CD14-positive monocyte (primary cell): ENCODE data around the gene SLC35F3. TPM values are rescaled to one million over a fixed set of nuclear protein-coding genes. Genes with fewer than 3 reads are reported as not detected.

Source experiments
- DNase-seq, 3 donors: peaks; one replicate each; pipeline ENCODE4 v3.0.0-alpha.2; 2011 to 2022
- H2AFZ ChIP-seq: 2 replicates; pipeline ENCODE4 v1.6.0; 2012; ENCODE audit warnings: mild to moderate bottlenecking, low read depth, low read length, inconsistent platforms; ENCODE audit not compliant: insufficient read depth, poor library complexity, severe bottlenecking
- H3K27ac ChIP-seq, 2 donors: 1 replicate in 1 of 2; 2 replicates in 1 of 2; pipeline ENCODE4 v1.5.1; 2012 to 2013; ENCODE audit warnings: low read length in 2 of 2, control low read depth in 1 of 2, inconsistent platforms in 1 of 2, low read depth in 1 of 2, mild to moderate bottlenecking in 1 of 2
- H3K27me3 ChIP-seq, 2 donors: one replicate each; pipeline versions ENCODE4 v1.6.0 to v1.6.1; 2011 to 2013; ENCODE audit warnings: low read length in 2 of 2; ENCODE audit not compliant: control insufficient read depth in 2 of 2, insufficient read depth in 2 of 2
- H3K36me3 ChIP-seq, 2 donors: replicated peaks in 1 of 2; 1 replicate in 1 of 2; 2 replicates in 1 of 2; pipeline versions ENCODE4 v1.5.1 to v1.6.1; 2012 to 2013; ENCODE audit warnings: low read length in 2 of 2, control low read depth in 1 of 2, inconsistent platforms in 1 of 2, mild to moderate bottlenecking in 1 of 2; ENCODE audit not compliant: insufficient read depth in 2 of 2, control insufficient read depth in 1 of 2
- H3K4me1 ChIP-seq, 2 donors: 1 replicate in 1 of 2; 2 replicates in 1 of 2; pipeline versions ENCODE4 v1.5.1 to v1.6.1; 2012 to 2013; ENCODE audit warnings: low read length in 2 of 2, control low read depth in 1 of 2, inconsistent platforms in 1 of 2, mild to moderate bottlenecking in 1 of 2, moderate library complexity in 1 of 2; ENCODE audit not compliant: insufficient read depth in 2 of 2, control insufficient read depth in 1 of 2
- H3K4me2 ChIP-seq: replicated peaks from 2 replicates; pipeline ENCODE3; 2012; ENCODE audit warnings: low read length, moderate library complexity, mild to moderate bottlenecking; ENCODE audit not compliant: poor library complexity, severe bottlenecking; ENCODE audit errors: extremely low read depth
- H3K4me3 ChIP-seq, 3 experiments: fragments of 200-600 bp in 1 of 3; sonication (generic) in 1 of 3; replicated peaks in 1 of 3; 1 replicate in 2 of 3; 2 replicates in 1 of 3; pipeline ENCODE4 v1.5.1; 2011 to 2013; ENCODE audit warnings: low read length in 3 of 3, mild to moderate bottlenecking in 3 of 3, control low read depth in 2 of 3, low read depth in 2 of 3, inconsistent platforms in 1 of 3, moderate library complexity in 1 of 3
- H3K79me2 ChIP-seq: 2 replicates; pipeline ENCODE4 v1.6.0; 2012; ENCODE audit warnings: mild to moderate bottlenecking, control low read depth, inconsistent platforms, low read length, moderate library complexity; ENCODE audit not compliant: insufficient read depth
- H3K9ac ChIP-seq: 2 replicates; pipeline ENCODE4 v1.6.0; 2017; ENCODE audit warnings: low read length, mild to moderate bottlenecking; ENCODE audit not compliant: insufficient read depth, poor library complexity, severe bottlenecking
- H3K9me3 ChIP-seq, 2 donors: replicated peaks in 1 of 2; 1 replicate in 1 of 2; 2 replicates in 1 of 2; pipeline versions ENCODE4 v1.5.1 to v1.6.1; 2012 to 2013; ENCODE audit warnings: low read length in 2 of 2, control low read depth in 1 of 2; ENCODE audit not compliant: control insufficient read depth in 1 of 2, insufficient read depth in 1 of 2
- H4K20me1 ChIP-seq: 2 replicates; pipeline ENCODE4 v1.6.0; 2012; ENCODE audit warnings: mild to moderate bottlenecking, low read length, control low read depth, moderate library complexity; ENCODE audit not compliant: insufficient read depth
- H3K27ac Mint-ChIP-seq, 7 donors: one replicate each; pipeline ENCODE4 v1.8.0; 2020; ENCODE audit warnings: mild to moderate bottlenecking in 7 of 7, mixed read lengths in 7 of 7, moderate library complexity in 6 of 7, inconsistent platforms in 2 of 7
- H3K27me3 Mint-ChIP-seq, 3 donors: one replicate each; pipeline ENCODE4 v1.8.0; 2021 to 2022; ENCODE audit warnings: low read depth in 3 of 3, mild to moderate bottlenecking in 3 of 3, mixed read lengths in 3 of 3, moderate library complexity in 3 of 3, inconsistent platforms in 1 of 3
- H3K36me3 Mint-ChIP-seq, 2 donors: one replicate each; pipeline ENCODE4 v1.8.0; 2020; ENCODE audit warnings: mixed read lengths in 2 of 2, inconsistent platforms in 1 of 2, mild to moderate bottlenecking in 1 of 2
- H3K4me1 Mint-ChIP-seq: one replicate; pipeline ENCODE4 v1.8.0; 2020; ENCODE audit warnings: mild to moderate bottlenecking, mixed read lengths
- H3K4me3 Mint-ChIP-seq, 2 donors: one replicate each; pipeline ENCODE4 v1.8.0; 2020; ENCODE audit warnings: mild to moderate bottlenecking in 2 of 2, mixed read lengths in 2 of 2, moderate library complexity in 1 of 2
- H3K9me3 Mint-ChIP-seq, 7 donors: one replicate each; pipeline ENCODE4 v1.8.0; 2020 to 2022; ENCODE audit warnings: mixed read lengths in 7 of 7, mild to moderate bottlenecking in 6 of 7, moderate library complexity in 6 of 7, inconsistent platforms in 2 of 7
- WGBS: methylation state at CpG from one replicate; pipeline ENCODE4 v1.1.5; 2013; ENCODE audit warnings: missing lambda C conversion rate; ENCODE audit not compliant: insufficient coverage; 5-methylcytosine and 5-hydroxymethylcytosine counted together
- intact Hi-C, 2 donors: fragments of 100-400 bp; cut with micrococcal nuclease; formaldehyde crosslinking; loops; one replicate each; pipeline versions ENCODE4 v1.15.0 to v1.15.1; 2023
- polyA plus RNA-seq, 3 donors: library from polyadenylated mRNA; depleted of rRNA in 1 of 3; unstranded in 2 of 3; stranded (reverse) in 1 of 3; fragments of 300-500 nt in 2 of 3; fragments of >200 nt in 1 of 3; fragmentation: Illumina TruSeq in 2 of 3; gene quantifications; 1 replicate in 2 of 3; 2 replicates in 1 of 3; pipeline ENCODE4 v1.2.3, GENCODE V29; 2012 to 2021
- TF ChIP-seq, protein P1 (sequence below): fragments of 200-600 bp; IDR thresholded peaks from one replicate; pipeline ENCODE4 v1.8.0; 2022; ENCODE audit warnings: antibody characterized with exemption, mild to moderate bottlenecking

SLC35F3 gene
- polyA plus RNA-seq, 3 donors, result 0.17 to 0.78 TPM; not detected in 1

DNA sequence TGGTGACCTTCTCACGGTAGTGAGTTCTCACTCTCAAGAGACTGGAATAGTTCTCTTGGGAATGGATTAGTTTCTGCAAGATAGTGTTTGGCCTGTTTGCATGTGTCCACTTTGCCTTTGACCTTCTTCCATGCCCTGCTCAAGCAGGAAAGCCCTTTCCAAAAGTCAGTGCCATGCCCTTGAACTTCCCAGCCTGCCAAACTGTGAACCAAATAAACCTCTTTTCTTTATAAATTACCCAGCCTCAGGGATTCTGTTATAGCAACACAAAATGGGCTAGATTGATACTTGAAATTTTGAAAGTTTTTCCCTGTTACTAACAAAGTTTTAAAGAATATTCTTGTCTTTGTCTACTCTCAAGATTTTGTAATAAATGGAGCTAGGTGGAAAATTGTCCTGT is 139.6 kb downstream of the SLC35F3 start:
- Histone ChIP-seq H3K4me2 (no peak overlapping the region), H2AFZ (no peak overlapping the region), H3K9me3 (peaks cover 0 to 2% of the 10 kb centered on the region in 2 donors), H3K36me3 (no peaks in the 10 kb centered on the region), H3K27ac (no peak overlapping the region), H3K79me2 (no peaks in the 10 kb centered on the region), H3K4me1 (no peaks in the 10 kb centered on the region), H3K27me3 (peaks cover 0 to 3% of the 10 kb centered on the region in 2 donors), H3K9ac (no peak overlapping the region), H3K4me3 (no peak overlapping the region), H4K20me1 (no peaks in the 10 kb centered on the region)
- intact Hi-C loops, result no loop called here
- H3K27me3 Mint-ChIP-seq, result peaks cover 3 to 5% (median 4%) of the 10 kb centered on the region in 3 donors
- no peak for DNase-seq
- no CpG with 5 or more reads among the region's 1 CpG for WGBS
- peaks cover 0 to 3% (median 0%) of the 10 kb centered on the region in 7 donors for H3K9me3 Mint-ChIP-seq
- H3K4me1 Mint-ChIP-seq, result no peaks in the 10 kb centered on the region
- TF ChIP-seq, protein P1, sequence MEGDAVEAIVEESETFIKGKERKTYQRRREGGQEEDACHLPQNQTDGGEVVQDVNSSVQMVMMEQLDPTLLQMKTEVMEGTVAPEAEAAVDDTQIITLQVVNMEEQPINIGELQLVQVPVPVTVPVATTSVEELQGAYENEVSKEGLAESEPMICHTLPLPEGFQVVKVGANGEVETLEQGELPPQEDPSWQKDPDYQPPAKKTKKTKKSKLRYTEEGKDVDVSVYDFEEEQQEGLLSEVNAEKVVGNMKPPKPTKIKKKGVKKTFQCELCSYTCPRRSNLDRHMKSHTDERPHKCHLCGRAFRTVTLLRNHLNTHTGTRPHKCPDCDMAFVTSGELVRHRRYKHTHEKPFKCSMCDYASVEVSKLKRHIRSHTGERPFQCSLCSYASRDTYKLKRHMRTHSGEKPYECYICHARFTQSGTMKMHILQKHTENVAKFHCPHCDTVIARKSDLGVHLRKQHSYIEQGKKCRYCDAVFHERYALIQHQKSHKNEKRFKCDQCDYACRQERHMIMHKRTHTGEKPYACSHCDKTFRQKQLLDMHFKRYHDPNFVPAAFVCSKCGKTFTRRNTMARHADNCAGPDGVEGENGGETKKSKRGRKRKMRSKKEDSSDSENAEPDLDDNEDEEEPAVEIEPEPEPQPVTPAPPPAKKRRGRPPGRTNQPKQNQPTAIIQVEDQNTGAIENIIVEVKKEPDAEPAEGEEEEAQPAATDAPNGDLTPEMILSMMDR, result no peak
- no peaks in the 10 kb centered on the region for H3K36me3 Mint-ChIP-seq
- H3K4me3 Mint-ChIP-seq, result no peak overlapping the region
- H3K27ac Mint-ChIP-seq, result no peak overlapping the region

DNA sequence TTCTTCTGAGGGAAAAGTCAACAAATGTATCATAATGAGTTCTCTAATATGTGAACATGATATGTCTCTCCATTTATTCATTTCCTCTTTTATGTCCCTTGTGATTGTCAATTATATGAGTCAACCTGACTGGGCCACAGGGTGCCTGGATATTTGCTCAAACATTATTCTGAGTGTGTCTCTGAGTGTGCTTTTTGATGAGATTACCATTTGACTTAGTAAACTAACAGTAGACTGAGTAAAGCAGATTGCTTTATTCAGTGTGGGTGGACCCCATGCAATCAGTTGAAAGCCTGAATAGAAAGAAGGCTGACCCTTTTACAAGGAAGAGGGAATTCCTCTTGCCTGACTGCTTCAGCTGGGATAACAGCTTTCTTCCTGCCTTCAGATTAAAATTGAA is 142.6 kb downstream of the SLC35F3 start:
- Histone ChIP-seq H3K4me1 (no peaks in the 10 kb centered on the region), H4K20me1 (no peaks in the 10 kb centered on the region), H3K27me3 (peaks cover 0 to 3% of the 10 kb centered on the region in 2 donors), H2AFZ (no peak overlapping the region), H3K79me2 (no peaks in the 10 kb centered on the region), H3K27ac (no peak overlapping the region), H3K4me3 (no peak overlapping the region), H3K9ac (no peak overlapping the region), H3K9me3 (peaks cover 0 to 2% of the 10 kb centered on the region in 2 donors), H3K36me3 (no peaks in the 10 kb centered on the region), H3K4me2 (no peak overlapping the region)
- TF ChIP-seq, protein P1, result no peak
- DNase-seq, result no peak
- H3K4me1 Mint-ChIP-seq, result no peaks in the 10 kb centered on the region
- H3K27me3 Mint-ChIP-seq, result peaks cover 3 to 5% (median 4%) of the 10 kb centered on the region in 3 donors
- H3K36me3 Mint-ChIP-seq, result no peaks in the 10 kb centered on the region
- no peak overlapping the region for H3K27ac Mint-ChIP-seq
- intact Hi-C loops, result no loop called here
- peaks cover 0 to 12% (median 2%) of the 10 kb centered on the region in 7 donors for H3K9me3 Mint-ChIP-seq
- no peak overlapping the region for H3K4me3 Mint-ChIP-seq
